ENCODE results near the gene PORCN.

PORCN gene

GRCh38 chrX:48476919-48477318 is 31.9 kb upstream of the PORCN start:
- Histone ChIP-seq H3K27ac (ENCODE audit: low read depth, low read length) (no peak overlapping the region), H3K9ac (ENCODE audit: low read depth, low read length) (no peak overlapping the region)

GRCh38 chrX:48477960-48478755 is 30.6 kb upstream of the PORCN start:
- H3K27ac ChIP-seq (ENCODE audit: low read depth, low read length) = no peak overlapping the region
- H3K4me1 ChIP-seq (ENCODE audit: control insufficient read depth, insufficient read depth, low read length) = peaks cover 5% of the 10 kb centered on the region
- no peaks in the 10 kb centered on the region for H3K27me3 ChIP-seq (ENCODE audit: control insufficient read depth, insufficient read depth, low read length)
- H3K9ac ChIP-seq (ENCODE audit: low read depth, low read length) = no peak overlapping the region
- peaks cover 23% of the 10 kb centered on the region for H3K36me3 ChIP-seq (ENCODE audit: control insufficient read depth, insufficient read depth, low read length)
- no peak overlapping the region for H3K4me3 ChIP-seq (ENCODE audit: low read depth, low read length)
- peaks cover 23% of the 10 kb centered on the region; the same call in 1 of the 2 replicates for H3K9me3 ChIP-seq (ENCODE audit: control insufficient read depth, insufficient read depth, low read length)

More at GRCh38 chrX:48476919-48477318, 31.9 kb upstream of the PORCN start:
- Histone ChIP-seq H3K4me3 (ENCODE audit: low read depth, low read length) (peak overlapping the region; percentile 71), H3K27me3 (ENCODE audit: control insufficient read depth, insufficient read depth, low read length) (no peaks in the 10 kb centered on the region), H3K4me1 (ENCODE audit: control insufficient read depth, insufficient read depth, low read length) (peaks cover 12% of the 10 kb centered on the region), H3K36me3 (ENCODE audit: control insufficient read depth, insufficient read depth, low read length) (peaks cover 11% of the 10 kb centered on the region), H3K9me3 (ENCODE audit: control insufficient read depth, insufficient read depth, low read length) (peaks cover 21% of the 10 kb centered on the region; the same call in 1 of the 2 replicates)

- Histone ChIP-seq H3K27ac (ENCODE audit: low read depth, low read length) (no peak overlapping the region), H3K36me3 (ENCODE audit: control insufficient read depth, insufficient read depth, low read length) (peaks cover 29% of the 10 kb centered on the region), H3K27me3 (ENCODE audit: control insufficient read depth, insufficient read depth, low read length) (no peaks in the 10 kb centered on the region), H3K4me3 (ENCODE audit: low read depth, low read length) (no peak overlapping the region), H3K9me3 (ENCODE audit: control insufficient read depth, insufficient read depth, low read length) (peaks cover 26% of the 10 kb centered on the region; the same call in 1 of the 2 replicates), H3K9ac (ENCODE audit: low read depth, low read length) (no peak overlapping the region), H3K4me1 (ENCODE audit: control insufficient read depth, insufficient read depth, low read length) (no peaks in the 10 kb centered on the region)
Measured at GRCh38 chrX:48478806-48479205, 30.0 kb upstream of the PORCN start.

- Histone ChIP-seq H3K9me3 (ENCODE audit: control insufficient read depth, insufficient read depth, low read length) (peaks cover 26% of the 10 kb centered on the region; the same call in 1 of the 2 replicates), H3K27ac (ENCODE audit: low read depth, low read length) (no peak overlapping the region), H3K27me3 (ENCODE audit: control insufficient read depth, insufficient read depth, low read length) (no peaks in the 10 kb centered on the region)
Measured at GRCh38 chrX:48480142-48480541, 28.6 kb upstream of the PORCN start.

GRCh38 chrX:48480583-48480982 is 28.2 kb upstream of the PORCN start:
- no peaks in the 10 kb centered on the region for H3K4me1 ChIP-seq (ENCODE audit: control insufficient read depth, insufficient read depth, low read length)
- H3K9ac ChIP-seq (ENCODE audit: low read depth, low read length) = no peak overlapping the region
- no peaks in the 10 kb centered on the region for H3K27me3 ChIP-seq (ENCODE audit: control insufficient read depth, insufficient read depth, low read length)
- H3K4me3 ChIP-seq (ENCODE audit: low read depth, low read length) = no peak overlapping the region
- peaks cover 35% of the 10 kb centered on the region for H3K36me3 ChIP-seq (ENCODE audit: control insufficient read depth, insufficient read depth, low read length)
- peaks cover 27% of the 10 kb centered on the region; the same call in 1 of the 2 replicates for H3K9me3 ChIP-seq (ENCODE audit: control insufficient read depth, insufficient read depth, low read length)
- H3K27ac ChIP-seq (ENCODE audit: low read depth, low read length) = no peak overlapping the region

More at GRCh38 chrX:48480142-48480541, 28.6 kb upstream of the PORCN start:
- Histone ChIP-seq H3K4me1 (ENCODE audit: control insufficient read depth, insufficient read depth, low read length) (no peaks in the 10 kb centered on the region), H3K4me3 (ENCODE audit: low read depth, low read length) (no peak overlapping the region), H3K9ac (ENCODE audit: low read depth, low read length) (no peak overlapping the region), H3K36me3 (ENCODE audit: control insufficient read depth, insufficient read depth, low read length) (peaks cover 31% of the 10 kb centered on the region)

- peaks cover 47% of the 10 kb centered on the region for H3K36me3 ChIP-seq (ENCODE audit: control insufficient read depth, insufficient read depth, low read length)
- H3K4me1 ChIP-seq (ENCODE audit: control insufficient read depth, insufficient read depth, low read length) = no peaks in the 10 kb centered on the region
- peaks cover 30% of the 10 kb centered on the region for H3K9me3 ChIP-seq (ENCODE audit: control insufficient read depth, insufficient read depth, low read length)
- H3K4me3 ChIP-seq (ENCODE audit: low read depth, low read length) = no peak overlapping the region
- H3K27me3 ChIP-seq (ENCODE audit: control insufficient read depth, insufficient read depth, low read length) = no peaks in the 10 kb centered on the region
- H3K9ac ChIP-seq (ENCODE audit: low read depth, low read length) = no peak overlapping the region
- no peak overlapping the region for H3K27ac ChIP-seq (ENCODE audit: low read depth, low read length)
Measured at GRCh38 chrX:48482526-48482925, 26.3 kb upstream of the PORCN start.

GRCh38 chrX:48487362-48487798 is 21.4 kb upstream of the PORCN start:
- no peak overlapping the region for H3K9ac ChIP-seq (ENCODE audit: low read depth, low read length)
- no peak overlapping the region for H3K27ac ChIP-seq (ENCODE audit: low read depth, low read length)
- no peaks in the 10 kb centered on the region for H3K27me3 ChIP-seq (ENCODE audit: control insufficient read depth, insufficient read depth, low read length)

GRCh38 chrX:48488034-48488433 is 20.8 kb upstream of the PORCN start:
- H3K9ac ChIP-seq (ENCODE audit: low read depth, low read length) = no peak overlapping the region
- H3K27ac ChIP-seq (ENCODE audit: low read depth, low read length) = no peak overlapping the region
- no peak overlapping the region for H3K4me3 ChIP-seq (ENCODE audit: low read depth, low read length)
- peaks cover 41% of the 10 kb centered on the region for H3K9me3 ChIP-seq (ENCODE audit: control insufficient read depth, insufficient read depth, low read length)
- H3K4me1 ChIP-seq (ENCODE audit: control insufficient read depth, insufficient read depth, low read length) = no peaks in the 10 kb centered on the region
- no peaks in the 10 kb centered on the region for H3K27me3 ChIP-seq (ENCODE audit: control insufficient read depth, insufficient read depth, low read length)
- peaks cover 26% of the 10 kb centered on the region for H3K36me3 ChIP-seq (ENCODE audit: control insufficient read depth, insufficient read depth, low read length)

More at GRCh38 chrX:48487362-48487798, 21.4 kb upstream of the PORCN start:
- Histone ChIP-seq H3K4me3 (ENCODE audit: low read depth, low read length) (no peak overlapping the region), H3K9me3 (ENCODE audit: control insufficient read depth, insufficient read depth, low read length) (peaks cover 45% of the 10 kb centered on the region), H3K4me1 (ENCODE audit: control insufficient read depth, insufficient read depth, low read length) (no peaks in the 10 kb centered on the region), H3K36me3 (ENCODE audit: control insufficient read depth, insufficient read depth, low read length) (peaks cover 32% of the 10 kb centered on the region)

GRCh38 chrX:48489296-48489695 is 19.5 kb upstream of the PORCN start:
- no peak overlapping the region for H3K4me3 ChIP-seq (ENCODE audit: low read depth, low read length)
- no peaks in the 10 kb centered on the region for H3K27me3 ChIP-seq (ENCODE audit: control insufficient read depth, insufficient read depth, low read length)
- no peaks in the 10 kb centered on the region for H3K4me1 ChIP-seq (ENCODE audit: control insufficient read depth, insufficient read depth, low read length)
- peaks cover 16% of the 10 kb centered on the region for H3K36me3 ChIP-seq (ENCODE audit: control insufficient read depth, insufficient read depth, low read length)
- H3K27ac ChIP-seq (ENCODE audit: low read depth, low read length) = no peak overlapping the region
- no peak overlapping the region for H3K9ac ChIP-seq (ENCODE audit: low read depth, low read length)
- peaks cover 40% of the 10 kb centered on the region for H3K9me3 ChIP-seq (ENCODE audit: control insufficient read depth, insufficient read depth, low read length)

- Histone ChIP-seq H3K9me3 (ENCODE audit: control insufficient read depth, insufficient read depth, low read length) (peaks cover 40% of the 10 kb centered on the region), H3K4me3 (ENCODE audit: low read depth, low read length) (no peak overlapping the region), H3K27me3 (ENCODE audit: control insufficient read depth, insufficient read depth, low read length) (no peaks in the 10 kb centered on the region), H3K36me3 (ENCODE audit: control insufficient read depth, insufficient read depth, low read length) (peaks cover 16% of the 10 kb centered on the region), H3K4me1 (ENCODE audit: control insufficient read depth, insufficient read depth, low read length) (no peaks in the 10 kb centered on the region), H3K27ac (ENCODE audit: low read depth, low read length) (no peak overlapping the region), H3K9ac (ENCODE audit: low read depth, low read length) (no peak overlapping the region)
Measured at GRCh38 chrX:48489892-48490291, 18.9 kb upstream of the PORCN start.

- Histone ChIP-seq H3K27ac (ENCODE audit: low read depth, low read length) (no peak overlapping the region), H3K9ac (ENCODE audit: low read depth, low read length) (no peak overlapping the region), H3K36me3 (ENCODE audit: control insufficient read depth, insufficient read depth, low read length) (peaks cover 11% of the 10 kb centered on the region), H3K4me1 (ENCODE audit: control insufficient read depth, insufficient read depth, low read length) (no peaks in the 10 kb centered on the region), H3K27me3 (ENCODE audit: control insufficient read depth, insufficient read depth, low read length) (no peaks in the 10 kb centered on the region), H3K9me3 (ENCODE audit: control insufficient read depth, insufficient read depth, low read length) (peaks cover 39% of the 10 kb centered on the region), H3K4me3 (ENCODE audit: low read depth, low read length) (no peak overlapping the region)
Measured at GRCh38 chrX:48490661-48491060, 18.1 kb upstream of the PORCN start.
